Coronary artery (tissue), 2 donors: ENCODE data around the gene TMEM201.

Experiments used
- DNase-seq: peaks from one replicate; pipeline ENCODE4 v3.0.0-alpha.2; 2017; ENCODE audit warnings: low spot score
- H3K27ac ChIP-seq, 2 donors: fragments of 200-600 bp; sonication (generic); one replicate each; pipeline ENCODE4 v1.5.1; 2016 to 2019
- H3K4me3 ChIP-seq: fragments of 200-600 bp; sonication (generic); 2 replicates; pipeline ENCODE4 v1.5.1; 2016; ENCODE audit warnings: mild to moderate bottlenecking, moderate library complexity
- TF ChIP-seq, protein P1 (sequence below): fragments of 200-600 bp; sonication (generic); IDR thresholded peaks from one replicate; pipeline ENCODE4 v1.5.1; 2019; ENCODE audit warnings: antibody characterized with exemption

The TMEM201 gene

DNA sequence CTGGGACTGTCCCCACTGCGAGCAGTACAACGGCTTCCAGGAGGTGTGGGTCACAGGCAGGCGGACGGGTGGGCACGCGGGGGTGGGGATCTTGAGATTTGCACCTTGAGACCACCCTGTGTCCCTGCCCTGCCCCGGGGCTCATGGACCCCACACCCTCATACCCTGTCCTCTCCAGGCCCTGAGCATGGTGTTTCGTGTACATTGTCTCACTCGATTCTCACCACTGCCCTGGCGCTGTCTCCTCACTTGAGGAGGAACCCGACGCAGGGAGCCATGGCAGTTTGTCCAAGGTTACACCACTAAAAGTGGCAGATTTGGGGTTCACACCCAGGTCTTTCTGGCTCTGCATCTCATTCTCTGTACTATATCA lies 7.2 kb downstream of the TMEM201 start:
- TF ChIP-seq, protein P1, sequence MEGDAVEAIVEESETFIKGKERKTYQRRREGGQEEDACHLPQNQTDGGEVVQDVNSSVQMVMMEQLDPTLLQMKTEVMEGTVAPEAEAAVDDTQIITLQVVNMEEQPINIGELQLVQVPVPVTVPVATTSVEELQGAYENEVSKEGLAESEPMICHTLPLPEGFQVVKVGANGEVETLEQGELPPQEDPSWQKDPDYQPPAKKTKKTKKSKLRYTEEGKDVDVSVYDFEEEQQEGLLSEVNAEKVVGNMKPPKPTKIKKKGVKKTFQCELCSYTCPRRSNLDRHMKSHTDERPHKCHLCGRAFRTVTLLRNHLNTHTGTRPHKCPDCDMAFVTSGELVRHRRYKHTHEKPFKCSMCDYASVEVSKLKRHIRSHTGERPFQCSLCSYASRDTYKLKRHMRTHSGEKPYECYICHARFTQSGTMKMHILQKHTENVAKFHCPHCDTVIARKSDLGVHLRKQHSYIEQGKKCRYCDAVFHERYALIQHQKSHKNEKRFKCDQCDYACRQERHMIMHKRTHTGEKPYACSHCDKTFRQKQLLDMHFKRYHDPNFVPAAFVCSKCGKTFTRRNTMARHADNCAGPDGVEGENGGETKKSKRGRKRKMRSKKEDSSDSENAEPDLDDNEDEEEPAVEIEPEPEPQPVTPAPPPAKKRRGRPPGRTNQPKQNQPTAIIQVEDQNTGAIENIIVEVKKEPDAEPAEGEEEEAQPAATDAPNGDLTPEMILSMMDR = no peak
- DNase-seq = no peak
- Histone ChIP-seq H3K27ac (no peak overlapping the region), H3K4me3 (no peak overlapping the region)

DNA sequence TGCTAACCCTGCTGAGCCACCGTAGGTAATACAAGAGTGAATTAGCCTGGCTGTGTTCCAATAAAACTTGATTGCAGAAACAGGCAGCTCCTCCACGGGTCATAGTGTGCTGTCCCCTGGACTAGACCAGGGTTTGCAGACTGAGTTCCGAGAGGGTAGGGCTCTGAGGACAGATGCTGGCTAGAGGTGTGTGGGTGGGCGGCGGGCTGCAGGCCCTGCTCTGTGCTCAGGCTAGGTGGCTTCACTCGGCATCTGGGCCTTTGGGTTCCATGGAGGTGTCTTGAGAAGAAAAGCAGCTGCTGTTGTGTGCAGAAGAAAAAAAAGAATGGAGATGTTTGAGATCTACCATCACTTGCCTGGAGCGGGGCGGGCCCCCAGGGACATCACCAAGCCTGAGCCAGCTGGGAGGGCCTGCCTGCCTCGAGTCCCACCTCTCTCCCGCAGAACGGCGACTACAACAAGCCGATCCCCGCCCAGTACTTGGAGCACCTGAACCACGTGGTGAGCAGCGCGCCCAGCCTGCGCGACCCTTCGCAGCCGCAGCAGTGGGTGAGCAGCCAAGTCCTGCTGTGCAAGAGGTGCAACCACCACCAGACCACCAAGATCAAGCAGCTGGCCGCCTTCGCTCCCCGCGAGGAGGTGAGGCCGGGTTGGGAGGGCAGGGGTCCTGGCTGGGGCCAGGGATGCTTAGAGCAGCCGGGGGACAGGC lies 7.9 kb downstream of the TMEM201 start:
- TF ChIP-seq, protein P1 = no peak
- Histone ChIP-seq H3K4me3 (no peak overlapping the region), H3K27ac (no peak overlapping the region)
- DNase-seq = no peak

DNA sequence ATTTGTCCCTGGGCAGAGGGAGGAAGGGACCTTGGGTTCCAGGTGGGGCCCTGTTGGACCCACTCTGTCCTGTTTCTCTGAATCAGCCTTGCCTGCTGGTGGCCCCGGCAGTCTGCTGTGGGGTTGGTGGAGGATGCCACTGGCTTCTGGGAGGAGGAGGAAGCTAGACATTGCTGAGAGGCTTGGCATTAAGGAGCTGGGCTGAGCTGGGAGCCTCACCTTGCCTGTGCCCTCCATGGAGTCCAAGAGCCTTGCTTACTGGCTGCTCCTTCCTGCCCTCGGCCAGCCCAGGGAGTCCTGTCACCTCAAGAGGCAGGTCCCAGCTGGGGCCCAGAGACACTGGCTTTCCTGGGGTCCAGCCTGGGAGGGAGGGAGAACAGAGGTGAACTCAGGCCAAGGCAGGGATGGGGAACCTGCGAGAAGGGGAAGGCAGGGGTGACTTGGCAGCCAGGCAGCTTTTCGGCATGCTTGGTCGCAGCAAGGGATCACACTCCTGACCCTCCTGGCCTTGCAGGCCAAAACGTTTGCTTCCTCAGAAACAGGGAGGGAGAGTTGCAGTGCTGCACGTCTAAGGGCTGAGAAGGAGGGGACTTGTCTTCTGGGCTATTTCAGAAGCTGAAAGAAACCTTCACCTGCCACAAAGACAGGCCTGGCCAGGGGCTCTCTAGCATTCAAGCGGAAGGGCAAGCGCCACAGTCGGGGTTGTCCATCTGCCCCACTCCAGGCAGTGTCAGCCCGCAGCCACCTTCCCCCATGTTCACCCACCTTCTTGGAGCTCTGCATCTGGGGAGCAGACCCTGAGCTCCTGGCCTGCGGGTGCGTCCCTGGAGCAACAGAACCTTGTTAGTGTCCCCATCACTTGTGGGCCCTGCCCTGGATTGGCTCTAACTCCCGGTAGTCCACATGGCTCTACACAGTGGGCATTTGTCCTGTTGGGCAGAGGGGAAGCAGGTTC lies 8.9 kb downstream of the TMEM201 start:
- Histone ChIP-seq H3K4me3 (no peak overlapping the region), H3K27ac (no peak overlapping the region)
- no peak for DNase-seq
- TF ChIP-seq, protein P1 = no peak

DNA sequence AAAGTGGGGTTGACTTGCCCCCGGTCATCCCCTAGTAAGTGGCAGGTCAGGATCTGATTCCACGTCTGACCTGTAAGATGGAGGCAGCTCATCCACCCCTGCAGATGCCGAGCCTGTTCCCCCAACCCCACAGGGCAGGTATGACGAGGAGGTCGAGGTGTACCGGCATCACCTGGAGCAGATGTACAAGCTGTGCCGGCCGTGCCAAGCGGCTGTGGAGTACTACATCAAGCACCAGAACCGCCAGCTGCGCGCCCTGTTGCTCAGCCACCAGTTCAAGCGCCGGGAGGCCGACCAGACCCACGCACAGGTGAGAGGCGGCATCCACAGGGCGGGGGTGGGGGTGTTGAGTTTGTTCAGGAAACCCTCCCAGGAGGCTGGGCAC lies 9.6 kb downstream of the TMEM201 start:
- H3K27ac ChIP-seq = no peak overlapping the region
- TF ChIP-seq, protein P1 = no peak
- no peak for DNase-seq

DNA sequence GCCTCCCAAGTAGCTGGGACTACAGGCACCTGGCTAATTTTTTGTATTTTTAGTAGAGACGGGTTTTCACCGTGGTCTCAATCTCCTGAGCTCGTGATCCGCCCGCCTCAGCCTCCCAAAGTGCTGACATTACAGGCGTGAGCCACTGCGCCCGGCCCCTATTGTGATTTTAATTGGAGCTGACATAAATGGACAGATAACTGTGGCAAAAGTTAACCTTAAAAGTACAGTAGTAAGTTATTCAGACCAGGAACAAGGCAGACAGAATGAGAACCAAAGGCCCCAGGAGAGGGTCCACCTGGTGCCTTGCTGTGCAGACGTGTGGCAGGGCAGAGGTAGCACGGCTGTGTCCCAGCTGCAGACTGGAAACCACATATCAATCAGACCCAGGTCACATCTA lies 11.0 kb downstream of the TMEM201 start:
- TF ChIP-seq, protein P1 = no peak
- DNase-seq = no peak

More for the DNA sequence above, 9.6 kb downstream of the TMEM201 start:
- H3K4me3 ChIP-seq = no peak overlapping the region

DNA sequence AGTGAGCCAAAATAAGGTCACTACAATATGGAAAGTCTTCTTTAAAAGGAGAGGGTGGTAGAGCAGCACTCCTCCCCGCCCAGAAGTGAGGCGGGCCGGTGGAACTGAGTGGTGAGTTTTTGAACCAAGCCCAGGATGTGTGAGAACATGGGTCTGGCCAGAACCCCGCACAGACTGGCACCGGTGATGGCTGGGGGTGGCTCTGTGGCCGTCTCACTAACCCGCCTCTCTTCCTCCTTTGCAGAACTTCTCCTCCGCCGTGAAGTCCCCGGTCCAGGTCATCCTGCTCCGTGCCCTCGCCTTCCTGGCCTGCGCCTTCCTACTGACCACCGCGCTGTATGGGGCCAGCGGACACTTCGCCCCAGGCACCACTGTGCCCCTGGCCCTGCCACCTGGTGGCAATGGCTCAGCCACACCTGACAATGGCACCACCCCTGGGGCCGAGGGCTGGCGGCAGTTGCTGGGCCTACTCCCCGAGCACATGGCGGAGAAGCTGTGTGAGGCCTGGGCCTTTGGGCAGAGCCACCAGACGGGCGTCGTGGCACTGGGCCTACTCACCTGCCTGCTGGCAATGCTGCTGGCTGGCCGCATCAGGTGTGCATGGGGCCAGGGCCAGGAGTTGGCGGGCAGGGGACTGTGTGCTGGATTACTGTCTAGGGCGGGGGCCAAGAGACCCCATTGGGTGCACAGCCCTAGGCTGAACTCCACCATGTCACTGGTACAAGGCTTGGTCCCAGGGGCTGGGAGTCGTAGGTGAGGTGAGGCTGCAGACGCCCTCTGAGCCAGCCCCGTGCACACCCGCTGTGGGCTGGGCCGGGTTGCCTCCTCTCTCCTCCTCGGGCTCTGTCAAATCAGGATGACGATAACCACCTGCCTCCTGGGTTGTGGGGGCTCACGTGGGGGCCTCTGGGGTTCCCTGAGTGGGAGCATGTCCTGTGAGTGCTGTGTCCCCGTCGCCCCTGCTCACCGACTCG lies 12.4 kb downstream of the TMEM201 start:
- no peak overlapping the region for H3K4me3 ChIP-seq
- no peak overlapping the region for H3K27ac ChIP-seq
- DNase-seq = no peak
- TF ChIP-seq, protein P1 = no peak

More for the DNA sequence above, 11.0 kb downstream of the TMEM201 start:
- Histone ChIP-seq H3K4me3 (no peak overlapping the region), H3K27ac (no peak overlapping the region)
